Breast epithelium (tissue), 3 donors: ENCODE results near the gene KLK13.

Experiments used
- POLR2A ChIP-seq: fragments of 450-650 bp; IDR thresholded peaks from one replicate; pipeline ENCODE4 v1.6.1; 2016; ENCODE audit warnings: antibody characterized with exemption, mild to moderate bottlenecking, moderate library complexity
- POLR2AphosphoS5 ChIP-seq, 3 donors: sonication (generic); formaldehyde crosslinking; IDR thresholded peaks; one replicate each; pipeline ENCODE4 v1.6.1; 2017; ENCODE audit warnings: antibody characterized with exemption in 3 of 3

- TF ChIP-seq POLR2A = no peak
- TF ChIP-seq POLR2AphosphoS5 (IDR thresholded peaks at IDR 0.05) = no peak
These were observed 5.2 kb downstream of the KLK13 start for GRCh38 chr19:51059715-51060114.
